Erythroblast (primary cell): ENCODE measurements around the gene SGIP1.

Source experiments
- GATA1 ChIP-seq: IDR thresholded peaks from 2 replicates; pipeline ENCODE4 v1.6.1; 2011; ENCODE audit warnings: low read depth, mild to moderate bottlenecking, control low read depth, low read length, moderate library complexity
- POLR2A ChIP-seq: IDR thresholded peaks from 2 replicates; pipeline ENCODE4 v1.6.1; 2011; ENCODE audit warnings: mild to moderate bottlenecking, low read length

- TF ChIP-seq POLR2A (no peak), GATA1 (no peak)
These were observed 203.9 kb downstream of the SGIP1 start for GRCh38 chr1:66737836-66738235.
